RCC 7860 (cell line): ENCODE results near the gene RAP1GDS1.
"Not testable (repeated sequence)": the region's sequence is repeated elsewhere in the genome, so short reads cannot be mapped to it uniquely, and the experiment has no call there.

Source experiments
- DNase-seq: peaks from one replicate; pipeline ENCODE4 v3.0.0-alpha.2; 2015; ENCODE audit warnings: low spot score
- FAIRE-seq: peaks from 2 replicates; lab custom pipeline; 2012; peaks lifted over from hg19 to GRCh38; lab: Jason Lieb, UNC

RAP1GDS1 gene

DNA sequence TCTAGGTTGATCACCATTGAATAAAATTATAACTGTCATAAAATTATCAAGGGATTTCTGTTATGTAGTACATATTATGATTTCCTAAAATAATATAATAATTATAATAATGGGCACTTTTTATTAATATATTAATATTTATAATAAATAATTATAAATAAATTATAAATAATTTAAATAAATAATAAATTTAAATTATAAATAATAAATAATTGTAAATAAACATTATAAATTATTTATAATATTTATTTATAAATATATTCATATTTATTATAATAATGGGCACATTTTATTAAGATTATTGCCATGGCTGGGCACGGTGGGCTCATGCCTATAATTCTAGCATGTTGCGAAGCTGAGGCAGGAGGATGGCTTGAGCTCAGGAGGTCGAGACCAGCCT is 24.5 kb downstream of the RAP1GDS1 start:
- FAIRE-seq (peak; percentile 93), DNase-seq (no peak)

DNA sequence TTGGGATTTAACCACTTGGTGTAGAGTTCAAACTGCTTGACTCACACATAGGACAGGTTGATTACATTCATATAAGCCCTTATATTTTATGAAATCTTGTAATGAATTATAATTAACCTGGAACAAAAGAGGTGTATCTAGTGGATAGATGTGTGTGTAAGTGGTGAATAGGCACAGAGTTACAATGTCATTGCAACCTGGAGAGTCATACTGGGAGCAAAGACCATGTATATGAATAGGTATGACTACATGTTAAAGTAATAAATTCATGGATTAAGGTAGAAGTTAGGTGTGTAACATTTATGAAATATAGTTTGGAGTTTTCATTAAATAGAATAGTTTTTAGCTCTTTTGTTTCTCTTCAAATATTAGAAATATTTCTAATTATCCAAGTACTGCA is 26.1 kb downstream of the RAP1GDS1 start:
- FAIRE-seq: no peak
- no peak for DNase-seq

DNA sequence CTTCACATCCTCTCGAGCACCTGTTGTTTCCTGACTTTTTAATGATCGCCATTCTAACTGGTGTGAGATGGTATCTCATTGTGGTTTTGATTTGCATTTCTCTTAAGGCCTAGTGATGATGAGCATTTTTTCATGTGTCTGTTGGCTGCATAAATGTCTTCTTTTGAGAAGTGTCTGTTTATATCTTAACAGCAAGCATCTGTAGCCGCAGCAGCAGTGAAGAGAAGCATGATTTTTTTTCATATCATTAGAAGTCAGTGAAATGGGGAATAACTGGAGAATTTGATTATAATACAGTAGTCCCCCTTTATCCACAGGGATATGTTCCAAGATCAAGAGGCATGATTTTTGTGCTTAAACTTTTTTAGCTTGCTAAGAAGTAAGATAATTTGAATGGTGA is 27.5 kb downstream of the RAP1GDS1 start:
- not testable (repeated sequence) for FAIRE-seq

DNA sequence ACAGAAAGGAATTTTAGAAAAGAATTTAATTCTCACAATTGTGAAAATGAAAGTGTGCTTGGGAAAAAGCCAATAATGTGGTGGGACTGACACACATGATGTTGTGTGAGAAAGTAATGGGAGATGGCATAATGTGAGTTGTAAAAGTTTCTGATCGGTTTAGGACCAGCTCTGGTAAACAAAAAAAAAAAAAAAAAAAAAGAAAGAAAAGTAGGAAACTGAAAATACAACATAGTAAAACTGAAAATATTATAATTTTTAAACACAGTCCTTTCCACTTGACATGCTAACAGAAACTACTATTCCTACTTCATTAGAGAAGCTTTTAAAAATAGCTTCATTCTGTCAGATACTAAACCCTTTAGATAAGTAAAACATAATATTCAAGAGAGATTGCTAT is 28.2 kb downstream of the RAP1GDS1 start:
- FAIRE-seq (no peak), DNase-seq (no peak)

More for the DNA sequence above, 27.5 kb downstream of the RAP1GDS1 start:
- not testable (repeated sequence) for DNase-seq

DNA sequence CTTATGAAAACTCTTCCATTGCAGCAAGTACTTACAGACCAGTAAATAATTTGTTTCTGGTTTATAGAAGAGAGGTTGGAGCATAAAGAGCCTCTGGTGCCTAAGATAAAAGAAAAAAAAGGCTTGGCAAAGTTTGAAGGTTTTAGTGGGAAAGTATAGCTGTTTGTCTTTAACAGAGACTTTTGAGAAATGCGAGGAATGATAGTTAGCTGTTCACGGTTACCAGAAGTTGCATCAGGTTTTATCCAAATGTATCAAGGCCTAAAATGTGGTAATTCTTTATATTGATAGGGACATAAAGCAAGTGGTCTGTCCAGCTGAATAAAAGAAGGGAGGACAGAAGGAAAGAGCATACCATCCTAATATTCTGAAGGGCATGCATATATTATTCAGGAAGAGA is 29.3 kb downstream of the RAP1GDS1 start:
- FAIRE-seq (no peak), DNase-seq (no peak)

DNA sequence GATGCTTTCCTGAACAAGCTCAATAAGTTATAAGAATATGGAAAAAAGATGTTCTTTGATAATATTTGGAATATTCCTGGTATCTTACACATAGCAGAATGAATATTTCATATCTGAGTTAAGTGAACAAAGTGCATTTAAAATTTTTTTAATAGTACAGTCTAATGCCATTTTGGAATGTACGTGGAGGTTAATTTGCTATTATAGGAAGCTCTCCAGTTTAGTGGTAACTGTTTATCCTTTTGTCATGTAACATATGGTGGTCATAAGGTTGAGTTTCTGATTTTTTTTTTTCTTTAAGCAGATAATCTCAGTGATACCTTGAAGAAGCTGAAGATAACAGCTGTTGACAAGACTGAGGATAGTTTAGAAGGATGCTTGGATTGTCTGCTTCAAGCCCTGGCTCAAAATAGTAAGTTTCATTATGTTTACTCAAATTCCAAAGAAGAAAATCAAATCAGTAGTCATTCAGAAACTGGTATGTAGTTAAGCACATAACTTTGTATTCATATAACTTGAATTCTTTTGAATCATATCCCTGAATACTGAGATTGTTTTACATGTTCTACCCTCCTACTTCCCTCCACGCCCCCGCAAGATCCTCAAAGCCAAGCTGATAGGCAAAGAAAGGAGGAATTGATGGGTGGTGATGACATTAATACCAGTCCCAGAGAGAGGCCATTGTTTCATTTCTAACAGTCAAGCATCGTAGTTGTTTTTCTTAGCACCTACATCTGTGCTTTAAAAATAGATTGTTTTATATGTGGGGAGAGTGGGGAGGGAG is 32.1 kb downstream of the RAP1GDS1 start:
- DNase-seq: no peak
- peak; percentile 18 for FAIRE-seq

DNA sequence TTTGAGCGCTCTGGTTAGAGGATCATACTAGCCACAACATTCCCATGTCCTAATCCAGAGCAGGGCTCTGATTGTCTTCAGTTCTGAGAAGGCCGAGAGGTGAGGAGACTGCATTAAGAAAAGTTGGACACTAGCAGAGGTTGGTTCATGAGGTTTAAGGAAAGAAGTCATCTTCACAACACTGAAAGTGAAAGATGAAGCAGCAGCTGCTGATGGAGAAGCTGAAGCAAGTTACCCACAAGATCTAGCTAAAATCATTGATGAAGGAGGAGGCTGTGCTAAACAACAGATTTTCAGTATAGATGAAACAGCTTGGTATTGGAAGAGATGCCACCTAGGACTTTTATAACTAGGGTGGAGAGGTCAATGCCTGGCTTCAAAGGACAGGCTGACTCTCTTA is 36.8 kb downstream of the RAP1GDS1 start:
- no peak for FAIRE-seq

DNA sequence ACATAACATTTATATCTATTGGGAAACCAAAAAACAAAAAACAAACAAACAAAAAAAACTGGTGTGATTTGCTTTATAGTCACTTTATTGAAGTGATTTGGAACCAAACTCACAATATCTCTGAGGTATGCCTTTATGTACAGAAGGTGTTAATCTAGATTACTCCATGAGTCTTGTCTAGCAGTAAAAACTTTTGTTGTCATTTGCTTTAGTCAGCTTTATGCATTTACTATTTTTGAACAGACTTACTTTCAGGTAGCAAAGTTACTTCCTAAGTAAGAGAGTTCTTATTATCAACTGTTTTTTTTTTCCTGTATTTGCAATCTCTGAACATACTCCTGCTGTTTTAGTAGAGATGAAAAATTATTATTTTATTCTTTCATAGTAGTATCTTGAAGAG is 39.5 kb downstream of the RAP1GDS1 start:
- DNase-seq: no peak
- FAIRE-seq: no peak

More for the DNA sequence above, 36.8 kb downstream of the RAP1GDS1 start:
- no peak for DNase-seq

DNA sequence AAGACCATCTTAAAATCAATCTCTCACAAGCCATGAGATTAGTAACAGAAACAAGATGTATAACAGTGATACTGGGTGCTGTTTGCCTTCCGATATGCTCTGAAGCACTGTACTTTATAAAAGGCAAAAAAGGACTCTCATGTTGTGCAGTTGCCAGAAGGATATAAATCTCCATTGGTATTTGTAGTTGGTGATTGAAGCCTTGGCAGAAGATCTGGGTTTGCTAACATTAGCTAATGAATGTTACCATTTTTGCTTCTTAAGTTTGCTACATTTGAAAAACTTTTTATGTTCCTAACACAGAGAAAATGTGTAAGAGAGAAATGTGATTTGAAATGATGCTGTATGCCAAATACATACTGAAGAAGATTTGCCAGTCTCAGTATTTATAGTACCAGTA is 44.4 kb downstream of the RAP1GDS1 start:
- no peak for DNase-seq

DNA sequence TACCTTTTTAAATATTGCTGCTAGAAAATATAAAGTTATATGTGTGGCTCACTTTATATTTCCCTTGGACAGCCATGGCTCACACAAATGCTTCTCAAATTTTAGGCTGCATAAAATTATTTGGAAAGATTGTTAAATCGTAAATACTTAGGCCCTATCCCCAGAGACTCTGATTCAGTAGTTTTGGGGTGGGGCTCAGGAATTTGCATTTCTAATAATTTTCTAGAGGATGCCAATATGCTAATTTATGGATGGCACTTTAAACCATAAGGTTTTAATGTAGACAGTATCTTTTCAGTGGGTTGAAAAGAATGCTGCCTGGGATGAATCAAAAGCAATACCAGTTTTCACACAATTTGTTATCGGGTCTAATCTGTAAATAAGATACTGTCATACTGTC is 49.7 kb downstream of the RAP1GDS1 start:
- FAIRE-seq (no peak), DNase-seq (no peak)

More for the DNA sequence above, 44.4 kb downstream of the RAP1GDS1 start:
- no peak for FAIRE-seq

DNA sequence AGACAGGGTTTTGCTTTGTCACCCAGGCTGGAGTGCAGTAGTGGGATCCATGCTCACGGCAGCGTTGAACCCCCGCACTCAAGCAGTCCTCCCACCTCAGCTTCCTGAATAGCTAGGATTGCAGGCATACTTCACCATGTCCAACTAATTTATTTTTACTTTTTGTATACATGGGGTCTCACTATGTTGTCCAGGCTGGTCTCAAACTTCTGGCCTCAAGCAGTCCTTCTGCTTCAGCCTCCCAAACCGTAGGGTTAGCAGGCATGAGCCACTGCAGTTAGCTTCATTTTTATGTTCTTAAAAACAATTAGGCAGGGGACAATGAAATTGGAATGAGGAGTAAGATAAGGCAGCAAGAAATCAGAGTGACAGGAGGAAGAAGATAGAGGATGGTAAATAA is 50.5 kb downstream of the RAP1GDS1 start:
- DNase-seq (no peak), FAIRE-seq (no peak)

DNA sequence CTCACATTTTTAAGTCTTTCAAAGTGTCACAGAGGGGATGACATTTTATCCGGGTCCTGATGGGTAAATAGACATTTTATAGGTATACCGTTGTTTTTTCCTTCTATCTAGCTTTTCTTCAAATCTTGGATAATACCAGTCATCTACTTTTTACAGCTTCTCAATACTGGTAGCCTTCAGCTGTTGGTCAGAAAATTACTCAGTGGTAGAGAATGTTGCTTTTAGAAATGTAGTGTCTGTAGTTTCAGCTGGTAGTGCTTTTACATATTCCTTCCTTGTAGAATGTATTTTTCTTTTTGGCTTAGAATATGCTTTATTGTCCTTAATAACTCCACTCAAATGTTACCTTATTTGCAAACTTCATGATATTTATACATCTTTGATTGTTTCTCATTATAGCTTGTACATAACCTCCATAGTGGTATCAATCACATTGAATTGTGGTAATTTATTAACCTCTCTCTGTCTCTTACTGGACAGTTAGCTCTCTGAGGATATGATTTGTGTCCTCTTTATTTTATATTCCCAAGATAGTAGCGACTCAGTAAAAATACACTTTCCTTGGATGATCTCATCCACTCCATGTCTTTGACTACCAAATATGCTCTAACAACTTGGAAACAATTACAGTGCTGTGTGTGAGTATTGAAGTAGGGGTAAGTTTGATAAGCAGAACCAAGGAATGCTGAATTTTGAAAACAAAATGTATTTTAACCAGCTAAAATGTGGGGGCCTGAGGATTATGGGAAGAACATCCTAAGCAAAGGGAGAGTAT is 53.8 kb downstream of the RAP1GDS1 start:
- DNase-seq: no peak
- FAIRE-seq: no peak

DNA sequence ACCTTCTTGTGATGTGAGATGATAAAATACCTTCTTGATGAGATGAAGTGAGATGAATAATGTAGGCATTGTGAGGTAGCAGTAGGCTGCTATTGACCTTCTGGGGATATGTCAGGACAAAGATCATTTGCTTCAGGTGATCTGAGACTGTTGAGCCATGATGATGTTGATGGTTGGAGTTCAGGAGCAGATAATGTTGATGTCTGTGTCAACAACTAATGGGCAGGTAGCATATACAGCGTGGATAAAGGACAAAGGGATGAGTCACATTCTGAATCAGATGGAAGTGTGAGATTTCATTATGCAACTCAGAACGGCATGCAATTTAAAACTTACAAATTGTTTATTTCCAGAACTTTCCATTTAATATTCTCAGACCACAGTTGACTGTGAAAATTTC is 57.3 kb downstream of the RAP1GDS1 start:
- FAIRE-seq (no peak), DNase-seq (no peak)

DNA sequence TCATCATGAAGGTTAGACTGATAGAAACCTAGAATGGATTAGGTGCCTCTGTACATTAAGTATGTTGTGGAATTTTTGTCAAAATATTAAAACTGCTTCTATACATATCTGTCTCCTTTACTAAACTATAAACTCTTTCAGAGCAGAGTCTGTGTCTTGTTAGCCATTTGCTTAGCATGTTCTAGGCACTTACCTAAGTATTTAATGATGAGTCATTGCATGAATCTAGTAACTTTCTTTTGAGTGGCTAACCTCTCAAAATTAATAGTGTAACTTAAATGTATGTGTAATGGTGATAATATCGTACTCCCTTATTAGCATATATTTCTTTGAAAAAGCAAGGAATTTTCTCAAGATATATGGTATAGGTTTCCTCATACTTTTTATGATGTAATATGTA is 57.8 kb downstream of the RAP1GDS1 start:
- DNase-seq: no peak
- no peak for FAIRE-seq

DNA sequence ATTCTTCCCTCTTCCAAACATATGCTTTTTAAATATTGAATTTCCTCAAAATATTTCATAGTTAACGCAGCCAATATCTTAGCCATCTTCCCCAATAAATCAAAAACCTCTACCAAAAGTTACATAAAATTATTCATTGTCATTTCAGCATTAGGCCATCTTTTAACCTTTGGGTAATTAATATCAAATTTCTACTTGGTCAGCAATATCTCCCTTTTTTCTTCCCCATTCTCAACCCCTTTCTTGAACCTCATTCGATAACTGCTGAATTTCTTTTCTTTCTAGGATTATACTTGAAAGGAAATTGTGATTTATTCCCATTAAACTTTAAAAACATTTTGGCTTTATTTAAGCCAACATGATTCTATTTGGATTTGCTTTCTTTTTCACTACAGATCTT is 65.0 kb downstream of the RAP1GDS1 start:
- DNase-seq (no peak), FAIRE-seq (no peak)

DNA sequence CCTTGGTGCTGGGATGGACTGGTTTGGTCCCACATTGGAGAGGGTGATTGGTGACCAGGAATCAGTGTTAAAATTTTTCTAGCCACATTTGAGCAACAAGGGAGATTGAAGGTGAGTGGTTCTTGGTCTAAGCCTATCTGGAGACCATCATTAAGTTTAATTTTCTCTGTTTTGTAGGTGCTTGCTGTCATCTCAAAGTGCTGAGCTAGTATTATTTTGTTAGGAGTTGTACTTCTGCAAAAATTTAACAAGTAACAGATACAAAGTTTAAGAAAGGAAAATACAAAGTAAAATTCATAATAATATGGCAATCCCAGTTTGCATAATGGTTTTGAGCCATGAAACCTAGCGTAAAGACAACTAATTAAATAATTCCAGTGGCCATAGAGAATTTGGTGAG is 66.5 kb downstream of the RAP1GDS1 start:
- no peak for DNase-seq

DNA sequence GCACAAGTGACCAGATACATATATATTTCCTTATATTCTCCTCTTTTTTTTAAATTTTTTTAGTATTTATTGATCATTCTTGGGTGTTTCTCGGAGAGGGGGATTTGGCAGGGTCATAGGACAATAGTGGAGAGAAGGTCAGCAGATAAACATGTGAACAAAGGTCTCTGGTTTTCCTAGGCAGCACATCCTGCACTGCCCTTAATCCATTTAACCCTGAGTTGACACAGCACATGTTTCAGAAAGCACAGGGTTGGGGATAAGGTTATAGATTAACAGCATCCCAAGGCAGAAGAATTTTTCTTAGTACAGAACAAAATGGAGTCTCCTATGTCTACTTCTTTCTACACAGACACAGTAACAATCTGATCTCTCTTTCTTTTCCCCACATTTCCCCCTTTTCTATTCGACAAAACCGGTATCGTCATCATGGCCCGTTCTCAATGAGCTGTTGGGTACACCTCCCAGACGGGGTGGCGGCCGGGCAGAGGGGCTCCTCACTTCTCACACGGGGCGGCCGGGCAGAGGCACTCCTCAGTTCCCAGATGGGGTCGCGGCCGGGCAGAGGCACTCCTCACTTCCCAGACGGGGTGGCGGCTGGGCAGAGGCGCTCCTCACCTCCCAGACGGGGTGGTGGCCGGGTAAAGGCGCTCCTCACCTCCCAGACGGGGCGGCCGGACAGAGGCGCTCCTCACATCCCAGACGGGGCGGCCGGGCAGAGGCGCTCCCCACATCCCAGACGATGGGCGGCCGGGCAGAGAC is 68.9 kb downstream of the RAP1GDS1 start:
- FAIRE-seq, DNase-seq: not testable (repeated sequence)

More for the DNA sequence above, 66.5 kb downstream of the RAP1GDS1 start:
- FAIRE-seq: no peak

DNA sequence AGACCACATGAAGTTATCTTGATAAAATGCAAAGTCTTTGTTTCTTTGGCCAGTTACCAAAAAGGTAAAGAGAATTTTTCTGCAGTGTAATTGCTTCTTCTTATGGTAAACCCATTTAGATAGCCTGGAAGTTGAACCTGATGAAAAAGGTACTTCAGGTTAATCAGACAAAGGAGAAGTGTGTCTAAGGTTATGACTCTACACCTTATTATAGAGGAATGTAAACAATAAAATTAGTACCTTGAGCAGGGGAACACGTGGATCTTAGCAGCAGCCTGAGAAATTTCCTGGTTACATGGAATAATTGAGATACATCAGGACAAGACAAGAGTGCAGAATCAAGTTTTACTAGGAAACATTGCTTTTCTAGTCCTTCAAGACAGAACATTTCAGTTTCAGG is 70.8 kb downstream of the RAP1GDS1 start:
- DNase-seq: no peak

DNA sequence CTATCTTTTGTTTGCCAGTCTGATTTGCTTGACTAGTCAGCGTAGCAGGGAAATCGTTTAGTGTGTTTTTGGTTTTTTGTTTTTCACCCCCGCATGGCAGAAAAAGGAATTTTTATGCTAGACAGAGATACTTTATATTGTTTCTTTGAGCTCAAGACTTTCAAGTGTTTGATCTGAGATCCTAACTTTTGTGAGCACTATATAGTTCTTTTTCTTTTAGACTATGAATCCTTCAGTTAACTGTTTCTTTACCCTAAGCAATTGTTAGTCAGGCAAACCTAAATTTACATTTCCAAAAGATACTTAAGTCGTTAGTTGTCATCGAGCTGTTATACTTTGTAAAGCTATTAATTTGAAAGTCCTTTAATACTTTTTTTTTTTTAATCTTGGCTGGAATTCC is 73.3 kb downstream of the RAP1GDS1 start:
- FAIRE-seq: no peak
- no peak for DNase-seq

More for the DNA sequence above, 70.8 kb downstream of the RAP1GDS1 start:
- FAIRE-seq: no peak

DNA sequence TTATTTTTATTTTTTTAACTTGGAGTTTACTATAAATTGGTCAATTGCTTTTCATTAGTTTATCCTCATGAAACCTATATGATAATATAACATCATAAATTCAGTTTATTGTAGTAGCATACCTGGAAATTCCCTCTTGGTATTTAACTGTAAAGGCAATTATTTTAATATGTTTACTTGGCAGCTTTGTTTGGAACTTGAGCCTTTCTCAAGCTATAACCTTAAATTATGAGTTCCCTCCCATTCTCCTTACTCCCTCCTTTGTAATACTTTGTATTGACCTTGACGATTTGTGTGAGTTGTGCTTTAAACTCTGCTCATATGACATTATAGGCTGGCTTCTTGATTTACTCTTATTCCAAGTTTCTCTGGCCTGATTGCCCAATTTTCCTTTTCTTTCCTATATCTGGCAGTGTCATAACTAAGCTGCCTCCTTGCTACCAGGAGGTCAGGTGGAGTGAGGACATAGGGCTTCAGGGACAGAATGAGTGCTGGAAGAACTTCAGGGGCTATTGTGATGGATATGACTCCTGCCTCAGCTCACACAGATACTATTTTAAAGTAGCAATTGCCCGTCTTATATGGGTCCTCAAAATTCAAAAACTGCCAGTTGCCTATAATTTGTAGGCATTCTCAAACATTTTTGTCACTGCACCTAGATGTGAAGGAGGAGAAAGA is 77.7 kb downstream of the RAP1GDS1 start:
- no peak for DNase-seq
- FAIRE-seq: no peak

DNA sequence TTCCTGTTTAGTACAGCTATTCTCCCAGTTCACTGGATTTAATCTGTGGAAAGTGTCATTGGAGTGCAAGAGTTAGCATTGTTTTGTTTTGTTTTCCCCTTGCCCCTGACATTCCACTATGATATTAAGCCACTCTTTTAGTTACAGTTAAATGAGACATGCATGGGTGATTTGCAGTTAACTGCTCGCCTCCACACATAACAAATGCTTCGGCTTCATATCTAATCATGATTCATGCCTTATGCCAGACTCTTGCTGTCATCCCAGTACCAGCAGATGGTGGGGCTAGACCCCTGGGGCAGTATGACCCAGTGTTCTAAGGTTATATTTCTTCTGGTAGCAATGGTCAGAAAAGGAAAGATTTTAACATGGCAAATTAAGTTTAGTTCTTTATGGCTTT is 80.1 kb downstream of the RAP1GDS1 start:
- peak; percentile 89 for FAIRE-seq

More for the DNA sequence above, 80.1 kb downstream of the RAP1GDS1 start:
- peak; percentile 75 for DNase-seq
